ENCODE data around the gene SSR4. TPM values are rescaled to one million over a fixed set of nuclear protein-coding genes. Genes with fewer than 3 reads are reported as not detected.
A peak's percentile ranks its signal among the peaks of the same experiment; 100 is the strongest.

Gene SSR4
- total and polyA plus RNA-seq, 10 of the 15 experiments (the other 5 are each of a cell fraction or from before 2014, with no cell fraction given), result 151 to 521 (median 310) TPM

GRCh38 chrX:153778684-153779101, 15.8 kb upstream of the SSR4 start:
- no TSS peak for BruUV-seq (replicated peaks)
- Histone ChIP-seq H2AFZ (ENCODE audit: control insufficient read depth, low read depth, low read length) (no peak overlapping the region), H3K4me1 (ENCODE audit: control insufficient read depth, insufficient read depth, low read length) (no peaks in the 10 kb centered on the region), H3K27me3 (replicated peaks in 1 of 2; ENCODE audit: control insufficient read depth in 2 of 2, insufficient read depth in 2 of 2, low read length in 1 of 2) (no peaks in the 10 kb centered on the region), H3K79me2 (ENCODE audit: control insufficient read depth, insufficient read depth, low read length) (no peaks in the 10 kb centered on the region), H3K4me3 (no peak overlapping the region), H4K20me1 (ENCODE audit: control insufficient read depth, insufficient read depth) (no peaks in the 10 kb centered on the region), H3K27ac (ENCODE audit: control insufficient read depth, insufficient read depth) (no peak overlapping the region), H3K9ac (ENCODE audit: control insufficient read depth, insufficient read depth, low read length) (no peak overlapping the region), H3K9me3 (replicated peaks; ENCODE audit: control insufficient read depth, insufficient read depth, low read length) (no peaks in the 10 kb centered on the region; the same call in 2 of the 3 replicates), H3K4me2 (ENCODE audit: control insufficient read depth, insufficient read depth) (no peak overlapping the region), H3K36me3 (ENCODE audit: control insufficient read depth in 2 of 2, insufficient read depth in 2 of 2, low read length in 1 of 2) (no peaks in the 10 kb centered on the region)
- in situ Hi-C loops (cut with MboI), result no loop called here
- 66% methylated on average over 16 of the region's 16 CpGs for WGBS (ENCODE audit: insufficient coverage, insufficient replicate concordance, low lambda C conversion rate, missing lambda C conversion rate)
- no peak for DNase-seq (ENCODE audit: low read depth, low spot score)
- TF ChIP-seq, protein P1, sequence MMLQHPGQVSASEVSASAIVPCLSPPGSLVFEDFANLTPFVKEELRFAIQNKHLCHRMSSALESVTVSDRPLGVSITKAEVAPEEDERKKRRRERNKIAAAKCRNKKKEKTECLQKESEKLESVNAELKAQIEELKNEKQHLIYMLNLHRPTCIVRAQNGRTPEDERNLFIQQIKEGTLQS (IDR thresholded peaks at IDR 0.05; ENCODE audit: borderline replicate concordance, extremely low read depth, low read depth, low read length), result no peak
- TF ChIP-seq FOXK2 (IDR thresholded peaks at IDR 0.05) (no peak), SUZ12 (IDR thresholded peaks at IDR 0.05; ENCODE audit: unreplicated experiment) (no peak), MYC (IDR thresholded peaks at IDR 0.05; ENCODE audit: insufficient read depth, insufficient read length, insufficient replicate concordance, low read length, severe bottlenecking) (no peak), USF1 (IDR thresholded peaks at IDR 0.05; ENCODE audit: borderline replicate concordance, extremely low read length, insufficient read depth, low read depth, low read length) (no peak), RBBP5 (conservative IDR thresholded peaks at IDR 0.05) (no peak), TCF7 (IDR thresholded peaks at IDR 0.05; ENCODE audit: borderline replicate concordance) (no peak), RELB (IDR thresholded peaks at IDR 0.05; ENCODE audit: low read depth) (no peak), EGR1 (IDR thresholded peaks at IDR 0.05; ENCODE audit: borderline replicate concordance in 1 of 2, low read depth in 2 of 2, low read length in 2 of 2) (no peak), HDAC6 (IDR thresholded peaks at IDR 0.05; ENCODE audit: unreplicated experiment) (no peak), NFIC (IDR thresholded peaks at IDR 0.05; ENCODE audit: low read depth, low read length) (no peak), SIN3A (IDR thresholded peaks at IDR 0.05; ENCODE audit: low read depth, low read length) (no peak), MXI1 (IDR thresholded peaks at IDR 0.05; ENCODE audit: low read depth, low read length) (no peak), MEF2B (IDR thresholded peaks at IDR 0.05; ENCODE audit: partially characterized antibody, poor library complexity, severe bottlenecking) (no peak), IKZF2 (IDR thresholded peaks at IDR 0.05) (no peak), KAT2A (conservative IDR thresholded peaks at IDR 0.05; ENCODE audit: control insufficient read depth, low read depth, low read length) (no peak)
- 0 out of 3 replicates have a peak, but pooled peaks have one; percentile 13 for ATAC-seq
- FAIRE-seq, result no peak
- intact Hi-C loops (cut with micrococcal nuclease; ENCODE audit: unreplicated experiment), result no loop called here
- ChIA-PET POLR2A (no interaction called here), RAD21 (ENCODE audit: unreplicated experiment) (no interaction called here), CTCF (interaction anchor here (2.5 kb wide), 1 partner anchor 168 kb away, joined by 7 read pairs; no protein-coding TSS in a partner anchor), SMC1A (ENCODE audit: uncharacterized antibody, unreplicated experiment) (no interaction called here)

Data from GM12878 (cell line).